Muscle of leg (tissue), 11 donors: ENCODE measurements around the gene NCOA1. TPM values are rescaled to one million over a fixed set of nuclear protein-coding genes. Genes with fewer than 3 reads are reported as not detected.
"Not testable (repeated sequence)": the region's sequence is repeated elsewhere in the genome, so short reads cannot be mapped to it uniquely, and the experiment has no call there.

Source experiments
- DNase-seq: peaks from one replicate; pipeline ENCODE4 v3.0.0; 2013
- H3K27ac ChIP-seq: one replicate; pipeline ENCODE4 v1.5.1; 2013; ENCODE audit warnings: mild to moderate bottlenecking, low read length, control low read depth
- H3K27me3 ChIP-seq: one replicate; pipeline ENCODE4 v1.6.1; 2013; ENCODE audit warnings: low read length; ENCODE audit not compliant: control insufficient read depth, insufficient read depth
- H3K36me3 ChIP-seq: one replicate; pipeline ENCODE4 v1.6.1; 2013; ENCODE audit warnings: low read length; ENCODE audit not compliant: control insufficient read depth, insufficient read depth
- H3K4me1 ChIP-seq: one replicate; pipeline ENCODE4 v1.6.1; 2013; ENCODE audit warnings: low read length; ENCODE audit not compliant: control insufficient read depth, insufficient read depth
- H3K4me3 ChIP-seq: one replicate; pipeline ENCODE4 v1.5.1; 2013; ENCODE audit warnings: low read length, control low read depth
- H3K9me3 ChIP-seq: replicated peaks from 2 replicates; pipeline ENCODE4 v1.6.1; 2013; ENCODE audit warnings: low read depth, low read length; ENCODE audit not compliant: control insufficient read depth
- WGBS: methylation state at CpG from one replicate; pipeline ENCODE4 v1.1.5; 2013; ENCODE audit warnings: missing lambda C conversion rate; ENCODE audit not compliant: insufficient coverage; 5-methylcytosine and 5-hydroxymethylcytosine counted together
- polyA plus RNA-seq, 8 donors: library from polyadenylated mRNA; unstranded; fragments of 120-200 nt; gene quantifications; one replicate each; pipeline versions ENCODE4 v1.2.1 to v1.2.3, GENCODE V29; 2013; ENCODE audit warnings: inconsistent platforms in 1 of 8, low replicate concordance in 1 of 8; ENCODE audit not compliant: insufficient read length in 8 of 8, insufficient read depth in 1 of 8
- total RNA-seq: library from RNA; stranded (reverse); fragments of 120-200 nt; gene quantifications from one replicate; pipeline ENCODE4 v1.2.4, GENCODE V29; 2013

The NCOA1 gene
- total and polyA plus RNA-seq, 9 donors, result 69.6 to 106 (median 89.6) TPM

DNA sequence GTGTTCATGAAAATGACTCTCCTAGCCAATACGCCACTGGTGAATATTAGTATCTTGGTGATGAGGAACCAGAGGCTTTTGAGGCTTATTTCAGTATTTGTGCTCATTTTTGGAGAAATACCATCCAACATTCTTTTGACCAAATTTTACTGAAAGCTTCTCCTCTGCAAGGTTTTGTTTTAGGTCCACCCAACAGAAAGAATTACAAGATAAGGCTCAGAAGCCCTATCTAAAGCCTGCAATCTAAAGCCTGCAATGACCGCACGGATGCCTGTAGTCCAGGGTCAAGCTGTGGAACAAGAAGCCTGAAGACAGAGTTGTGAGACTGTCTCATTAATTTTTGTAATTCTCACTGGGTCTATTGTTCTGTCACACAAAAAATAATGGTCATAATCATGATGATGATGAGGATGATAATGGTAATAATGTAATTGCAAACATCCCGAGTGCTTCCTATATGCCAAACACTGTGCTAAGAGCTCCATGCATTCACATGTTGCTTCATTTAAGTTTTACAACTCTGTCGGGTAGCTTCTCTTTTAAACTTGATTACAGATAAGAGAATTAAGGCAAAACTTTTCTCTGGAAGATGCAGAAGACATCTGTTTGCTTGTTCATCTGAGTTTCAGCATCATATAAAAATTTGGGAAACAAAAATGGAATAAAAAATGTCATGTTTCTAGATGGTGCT is 33.2 kb upstream of the NCOA1 start:
- Histone ChIP-seq H3K27ac (no peak overlapping the region), H3K9me3 (no peaks in the 10 kb centered on the region), H3K27me3 (peaks cover 2% of the 10 kb centered on the region), H3K4me1 (peaks cover 12% of the 10 kb centered on the region), H3K4me3 (no peak overlapping the region), H3K36me3 (no peaks in the 10 kb centered on the region)
- no CpG with 5 or more reads among the region's 5 CpGs for WGBS
- DNase-seq, result no peak

DNA sequence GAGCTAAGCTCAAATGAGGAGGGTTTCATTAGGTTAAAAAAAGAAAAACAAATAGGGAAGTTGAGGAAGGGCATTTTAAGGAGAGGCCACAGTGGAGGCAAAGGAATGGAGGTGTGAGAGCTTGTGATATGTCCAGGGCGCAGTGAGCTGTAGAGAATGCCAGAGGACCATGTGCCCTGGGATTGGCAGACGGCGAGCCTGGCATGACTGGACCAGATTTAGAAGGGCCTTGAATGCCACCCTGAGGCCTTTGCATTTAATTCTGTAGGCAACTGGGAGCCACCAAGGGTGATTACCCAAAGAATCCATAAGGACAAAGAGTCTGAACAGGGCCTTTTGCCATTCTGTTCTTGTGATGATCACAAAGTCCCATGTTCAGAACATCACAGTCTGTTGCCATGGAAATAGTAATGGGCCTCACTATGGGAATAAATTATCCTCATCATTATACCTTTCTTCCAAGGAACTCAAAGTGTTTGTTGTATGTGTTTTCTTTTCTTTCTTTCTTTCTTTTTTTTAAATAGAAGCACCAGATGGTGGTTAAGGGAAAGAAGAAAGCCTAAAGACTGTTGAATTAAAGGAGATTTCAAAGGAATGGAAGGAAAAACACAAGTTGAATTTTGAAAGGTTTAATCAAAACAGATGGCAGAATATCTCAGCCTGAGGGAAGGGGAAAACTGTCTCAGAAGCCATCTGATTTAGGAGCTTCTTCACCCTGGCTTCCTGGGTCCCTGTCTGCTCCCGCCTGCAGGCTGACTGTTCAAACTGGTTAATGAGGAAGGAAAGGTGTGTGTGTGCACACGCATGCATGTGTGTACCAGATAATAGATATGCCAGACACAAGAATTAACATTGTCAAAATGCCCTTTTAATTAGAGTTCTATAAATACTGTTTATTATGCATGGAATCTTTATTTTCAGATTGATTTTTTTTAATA is 31.6 kb upstream of the NCOA1 start:
- no peaks in the 10 kb centered on the region for H3K9me3 ChIP-seq
- H3K4me1 ChIP-seq, result peaks cover 14% of the 10 kb centered on the region
- no peak overlapping the region for H3K4me3 ChIP-seq
- peak; percentile 29 for DNase-seq
- H3K27me3 ChIP-seq, result peaks cover 2% of the 10 kb centered on the region
- H3K36me3 ChIP-seq, result no peaks in the 10 kb centered on the region
- WGBS, result 89% methylated on average over 3 of the region's 5 CpGs
- H3K27ac ChIP-seq, result no peak overlapping the region

DNA sequence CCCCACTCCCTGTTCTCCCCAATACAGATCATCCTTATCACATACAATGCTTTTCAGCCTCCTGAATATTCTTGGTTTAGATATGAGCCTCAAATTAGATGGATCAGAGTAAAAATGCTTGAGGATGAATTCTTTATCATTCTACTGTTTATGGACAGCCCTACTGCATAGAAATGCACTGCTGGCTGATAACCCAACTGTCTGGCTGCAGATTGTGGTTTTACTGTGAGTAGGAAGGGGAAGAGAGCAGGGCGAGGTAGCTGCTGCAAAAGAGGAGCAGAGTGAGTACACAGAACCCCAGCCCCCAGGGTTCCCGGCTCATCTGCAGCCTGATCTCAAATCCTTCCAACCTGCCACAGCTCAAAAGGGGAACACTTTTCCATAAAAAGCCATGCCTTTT is 29.4 kb upstream of the NCOA1 start:
- Histone ChIP-seq H3K36me3 (no peaks in the 10 kb centered on the region), H3K9me3 (no peaks in the 10 kb centered on the region), H3K27ac (no peak overlapping the region), H3K27me3 (peaks cover 2% of the 10 kb centered on the region), H3K4me3 (no peak overlapping the region), H3K4me1 (peaks cover 12% of the 10 kb centered on the region)
- peak; percentile 46 for DNase-seq
- 21% methylated on average over 2 of the region's 2 CpGs for WGBS

DNA sequence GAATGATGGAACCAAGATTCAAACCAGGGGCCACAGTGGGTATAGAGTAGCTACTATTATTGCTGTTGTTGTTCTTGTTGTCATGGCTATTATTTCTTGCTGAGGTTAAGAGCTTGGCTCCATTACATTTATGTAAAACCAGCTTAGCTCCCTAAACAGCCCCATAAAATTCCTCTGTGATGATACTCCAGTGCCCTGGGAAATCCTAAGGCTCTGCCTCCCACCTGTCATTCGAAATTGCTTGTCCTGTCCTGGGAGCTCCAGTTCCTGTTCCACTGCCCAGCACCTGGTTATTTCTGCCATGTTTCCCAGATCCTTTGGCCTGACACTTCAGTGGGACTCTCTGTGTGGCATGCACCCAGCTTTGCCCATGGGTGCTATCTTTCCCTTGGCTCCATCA is 27.8 kb upstream of the NCOA1 start:
- Histone ChIP-seq H3K4me3 (no peak overlapping the region), H3K9me3 (no peaks in the 10 kb centered on the region), H3K4me1 (peaks cover 5% of the 10 kb centered on the region), H3K27ac (no peak overlapping the region), H3K27me3 (peaks cover 2% of the 10 kb centered on the region), H3K36me3 (no peaks in the 10 kb centered on the region)
- 64% methylated on average over 1 of the region's 1 CpG for WGBS
- DNase-seq, result no peak

DNA sequence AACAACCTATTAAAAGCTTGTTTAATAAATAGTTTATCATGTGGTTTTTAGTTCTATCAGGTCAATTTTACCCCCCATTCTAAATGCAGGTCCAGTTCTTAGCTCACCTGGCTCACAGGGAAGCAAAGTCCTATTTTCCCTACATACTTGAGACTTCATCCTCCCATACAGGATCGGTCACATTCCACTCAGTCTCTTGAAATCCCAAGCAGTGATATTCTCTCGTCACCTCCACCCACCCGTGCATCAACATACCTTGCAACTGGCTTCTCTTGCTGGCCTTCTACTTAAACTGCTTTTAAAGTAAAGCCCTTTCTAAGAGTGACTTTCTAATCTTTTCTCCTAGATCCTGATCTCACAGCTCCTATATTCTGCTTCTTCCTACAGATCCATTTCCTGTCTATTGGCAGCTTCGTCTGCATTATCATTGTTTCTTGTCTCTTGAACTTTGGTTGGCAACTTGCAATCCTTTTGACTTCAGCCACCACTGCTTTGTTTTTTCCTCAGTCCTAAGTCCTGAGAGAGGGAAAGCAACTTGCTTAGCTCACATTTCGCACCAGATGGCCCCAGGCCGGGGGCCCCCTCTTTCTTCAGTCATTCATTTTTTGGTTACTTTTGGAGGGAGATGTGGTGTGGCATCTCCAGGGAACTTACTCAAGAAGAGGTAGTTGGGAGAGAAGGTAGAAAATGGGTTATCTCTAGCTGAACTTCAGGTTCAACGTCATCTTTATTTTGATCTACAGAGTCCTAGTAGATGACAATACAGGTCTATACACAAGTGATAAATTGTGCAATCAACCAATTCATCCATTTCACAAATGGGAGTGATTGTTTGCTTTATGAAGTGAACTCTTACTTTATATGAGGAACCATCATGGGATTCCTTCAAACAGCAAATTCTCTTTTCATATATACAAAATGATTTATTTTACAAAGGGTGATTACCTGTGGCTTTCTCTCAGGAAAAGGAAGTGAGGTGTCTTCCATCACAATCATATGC is 23.9 kb upstream of the NCOA1 start:
- WGBS, result 71% methylated on average over 4 of the region's 7 CpGs
- Histone ChIP-seq H3K9me3 (no peaks in the 10 kb centered on the region), H3K4me3 (no peak overlapping the region), H3K27me3 (no peaks in the 10 kb centered on the region), H3K36me3 (no peaks in the 10 kb centered on the region), H3K27ac (no peak overlapping the region), H3K4me1 (peaks cover 7% of the 10 kb centered on the region)
- DNase-seq, result no peak

DNA sequence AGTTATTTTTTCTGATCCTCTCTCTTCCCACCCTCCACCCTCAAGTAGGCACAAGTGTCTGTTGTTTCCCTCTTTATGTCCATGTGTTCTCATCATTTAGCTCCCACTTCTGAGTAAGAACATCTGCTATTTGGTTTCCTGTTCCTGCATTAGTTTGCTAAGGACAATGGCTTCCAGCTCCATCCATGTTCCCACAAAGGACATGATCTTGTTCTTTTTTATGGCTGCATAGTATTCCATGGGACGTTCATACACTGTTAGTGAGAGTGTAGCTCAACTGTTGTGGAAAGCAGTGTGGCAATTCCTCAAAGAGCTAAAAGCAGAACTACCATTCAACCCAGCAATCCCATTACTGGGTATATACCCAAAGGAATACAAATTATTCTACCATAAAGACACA is 22.6 kb upstream of the NCOA1 start:
- not testable (repeated sequence) for DNase-seq, H3K9me3 ChIP-seq, H3K36me3 ChIP-seq, H3K4me3 ChIP-seq, H3K4me1 ChIP-seq, H3K27me3 ChIP-seq, H3K27ac ChIP-seq
- no CpG with 5 or more reads among the region's 1 CpG for WGBS

DNA sequence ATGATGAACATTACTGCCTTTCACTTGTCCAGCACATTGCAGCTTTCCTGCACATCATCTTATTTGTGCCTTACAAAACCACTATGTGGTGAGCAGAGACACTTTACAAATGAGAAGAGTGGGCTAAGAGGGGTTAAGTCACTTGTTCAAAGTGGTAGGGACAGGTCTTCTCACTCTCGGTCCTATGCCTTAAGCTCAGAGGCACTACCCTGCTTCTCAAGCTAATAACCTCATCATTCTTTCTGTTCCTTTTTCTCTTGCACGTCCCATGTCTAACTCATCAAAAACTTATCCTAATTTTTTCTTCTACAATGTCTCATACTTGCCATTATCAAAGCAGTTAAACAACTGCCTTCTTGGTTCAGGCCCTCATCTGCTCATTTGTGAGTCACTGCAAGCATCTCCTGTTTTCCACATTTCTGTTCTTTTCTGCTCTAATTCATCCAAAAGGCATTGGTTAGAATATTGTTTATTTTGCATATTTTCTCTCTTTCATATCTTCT is 21.9 kb upstream of the NCOA1 start:
- WGBS, result 32% methylated on average over 2 of the region's 2 CpGs
- no peak for DNase-seq
- Histone ChIP-seq H3K36me3 (no peaks in the 10 kb centered on the region), H3K9me3 (no peaks in the 10 kb centered on the region), H3K27me3 (no peaks in the 10 kb centered on the region), H3K4me3 (no peak overlapping the region), H3K4me1 (peaks cover 2% of the 10 kb centered on the region), H3K27ac (no peak overlapping the region)

DNA sequence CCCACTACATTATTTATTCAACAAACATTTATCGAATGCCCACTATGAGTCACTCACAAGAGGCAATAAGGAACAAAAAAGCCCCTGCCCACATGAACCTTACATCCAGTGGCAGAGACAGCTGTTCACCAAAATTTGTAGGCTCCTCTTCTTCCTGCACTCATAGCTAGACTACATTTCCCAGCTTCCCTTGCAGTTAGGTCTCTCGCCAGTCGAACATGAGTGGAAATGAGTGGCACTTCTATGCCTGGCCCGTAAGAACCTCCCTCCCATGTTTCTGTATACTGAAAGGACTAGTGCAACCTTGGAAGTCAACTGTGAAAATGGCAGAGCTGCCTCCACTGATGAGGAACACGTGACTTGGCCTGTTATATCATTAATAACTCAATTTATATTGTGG is 19.4 kb upstream of the NCOA1 start:
- Histone ChIP-seq H3K4me1 (peaks cover 2% of the 10 kb centered on the region), H3K4me3 (no peak overlapping the region), H3K27me3 (no peaks in the 10 kb centered on the region), H3K9me3 (no peaks in the 10 kb centered on the region), H3K27ac (no peak overlapping the region), H3K36me3 (no peaks in the 10 kb centered on the region)
- WGBS, result 53% methylated on average over 3 of the region's 5 CpGs
- no peak for DNase-seq

DNA sequence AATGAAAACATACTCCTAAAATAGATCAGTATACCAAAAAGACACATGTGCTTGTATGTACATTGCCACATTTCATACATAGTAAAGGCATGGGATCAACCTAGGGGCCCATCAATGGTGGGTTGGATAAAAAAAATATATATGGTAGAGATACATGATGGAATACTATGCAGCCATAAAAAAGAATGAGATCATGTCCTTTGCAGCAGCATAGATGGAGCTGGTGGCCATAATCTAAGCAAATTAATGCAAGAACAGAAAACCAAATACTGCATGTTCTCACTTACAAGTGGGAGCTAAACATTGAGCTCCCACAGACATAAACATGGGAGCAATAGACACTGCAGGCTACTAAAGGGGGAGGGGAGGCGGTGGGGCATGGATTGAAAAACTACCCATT is 18.6 kb upstream of the NCOA1 start:
- Histone ChIP-seq H3K9me3 (no peaks in the 10 kb centered on the region), H3K27me3 (no peaks in the 10 kb centered on the region), H3K4me3 (no peak overlapping the region), H3K36me3 (no peaks in the 10 kb centered on the region), H3K27ac (no peak overlapping the region), H3K4me1 (peaks cover 2% of the 10 kb centered on the region)
- no CpG with 5 or more reads among the region's 1 CpG for WGBS
- no peak for DNase-seq
